Keratinocyte (primary cell): ENCODE measurements around the gene ZNF521.

Source experiments
- CTCF ChIP-seq, 3 experiments: IDR thresholded peaks in 1 of 3; conservative IDR thresholded peaks in 1 of 3; optimal IDR thresholded peaks in 1 of 3; 2 replicates in 2 of 3; 3 replicates in 1 of 3; pipeline versions ENCODE3 to v1.5.1; 2011; ENCODE audit warnings: low read length in 3 of 3, mild to moderate bottlenecking in 3 of 3, moderate library complexity in 2 of 3, control low read depth in 1 of 3, inconsistent platforms in 1 of 3; ENCODE audit not compliant: insufficient read depth in 2 of 3; ENCODE audit errors: extremely low read depth in 1 of 3
- EZH2 ChIP-seq: IDR thresholded peaks from one replicate; pipeline ENCODE4 v1.6.1; 2012; ENCODE audit warnings: inconsistent platforms, mild to moderate bottlenecking, low read length, moderate library complexity

- TF ChIP-seq CTCF (optimal IDR thresholded peaks at IDR 0.05 in 1 of 3, IDR thresholded peaks at IDR 0.05 in 1 of 3, conservative IDR thresholded peaks at IDR 0.05 in 1 of 3; ENCODE audit: extremely low read depth in 1 of 3, insufficient read depth in 2 of 3, low read length in 3 of 3): no peak
- no peak for TF ChIP-seq EZH2
Observed at GRCh38 chr18:25240420-25240770, 111.6 kb downstream of the ZNF521 start.
